IPS-NIHi11 (cell line): ENCODE data around the gene XYLT1.
A peak's percentile ranks its signal among the peaks of the same experiment; 100 is the strongest.

Experiments used
- DNase-seq: peaks from one replicate; pipeline ENCODE4 v3.0.0; 2012; ENCODE audit warnings: mixed read lengths, low spot score

XYLT1 gene

DNA sequence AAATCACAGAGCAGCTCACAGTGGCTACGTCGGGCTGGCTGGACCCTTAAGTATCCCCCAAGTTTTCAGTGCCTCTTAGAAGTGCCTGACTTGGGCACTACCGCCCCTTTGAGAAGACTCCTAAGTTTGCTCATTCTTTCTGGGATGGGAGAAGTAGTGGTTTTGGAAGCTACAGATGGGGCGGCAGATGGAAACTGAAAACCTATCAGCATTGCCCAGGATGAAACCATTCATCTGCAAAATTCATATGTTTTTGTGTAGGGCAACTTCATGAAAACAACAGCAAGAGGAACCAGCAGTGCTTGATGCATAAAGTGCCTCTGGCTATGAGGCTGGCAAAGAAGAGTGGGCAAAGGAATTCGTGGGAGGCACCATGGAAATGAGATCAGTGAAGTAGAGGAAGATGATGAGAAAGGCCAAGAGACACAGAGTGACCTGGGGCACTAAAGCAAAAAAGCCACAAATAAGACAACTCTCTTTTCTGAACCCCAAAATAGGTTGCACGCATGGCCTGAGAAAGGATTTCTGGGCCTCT, 277.1 kb downstream of the XYLT1 start:
- DNase-seq, result no peak

DNA sequence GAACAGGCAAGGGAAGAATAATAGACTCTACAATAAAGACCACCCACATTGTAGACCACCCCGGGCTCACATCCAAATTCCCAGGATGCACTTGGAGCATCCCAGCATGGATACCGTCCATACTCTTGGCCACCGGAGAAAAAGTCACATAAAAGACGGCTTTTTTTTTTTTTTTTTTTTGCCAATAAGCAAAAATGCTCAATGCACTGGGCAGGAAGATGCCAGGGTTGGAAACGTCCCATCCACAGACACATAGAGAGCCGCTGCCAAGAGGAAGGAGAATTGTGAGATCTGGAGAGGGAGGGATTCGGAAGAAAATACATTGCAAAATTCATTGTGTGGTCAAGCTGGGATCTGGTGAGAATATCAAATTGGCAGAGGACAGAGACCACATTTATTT, 286.7 kb downstream of the XYLT1 start:
- no peak for DNase-seq

DNA sequence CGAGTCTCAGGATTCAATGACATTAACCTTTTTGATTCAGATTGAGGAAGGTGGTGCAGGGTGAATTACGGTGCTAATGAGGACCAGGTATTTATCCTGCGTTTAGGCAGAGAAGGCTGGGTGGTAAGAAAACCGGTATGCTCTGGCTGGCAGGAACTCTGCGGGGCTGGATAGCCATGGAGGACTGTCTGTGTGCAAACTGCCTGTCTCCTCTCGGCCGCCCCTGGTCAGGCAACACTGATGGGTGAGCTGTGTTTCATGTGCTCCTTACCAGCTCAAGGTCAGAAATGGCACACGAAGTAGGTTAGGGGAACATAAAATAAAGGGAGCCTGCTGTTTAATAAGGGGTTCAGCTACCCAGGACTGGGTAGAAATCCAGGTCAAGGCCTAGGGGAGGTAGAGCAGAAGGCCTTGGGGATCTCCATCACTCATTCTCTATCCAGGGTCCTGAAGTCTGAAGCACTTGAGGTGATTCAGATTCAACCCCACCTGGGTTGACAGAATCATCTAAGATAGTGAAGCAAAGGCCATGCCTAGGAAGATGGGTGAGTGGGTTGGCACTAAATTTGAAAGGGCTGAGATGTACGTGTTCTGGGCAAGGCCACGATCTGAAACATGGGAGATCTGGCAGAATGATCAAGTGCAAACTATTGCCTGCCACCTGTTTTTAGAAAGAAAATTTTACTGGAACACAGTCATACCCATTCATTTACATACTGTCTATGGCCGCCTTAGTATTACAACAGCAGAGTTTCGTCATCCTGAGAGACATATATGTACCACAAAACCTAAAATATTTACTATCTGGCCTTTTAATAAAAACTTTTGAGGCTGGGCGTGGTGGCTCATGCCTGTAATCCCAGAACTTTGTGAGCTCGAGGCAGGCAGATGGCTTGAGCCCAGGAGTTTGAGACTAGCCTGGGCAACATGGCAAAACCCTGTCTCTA, 292.5 kb downstream of the XYLT1 start:
- DNase-seq, result peak; percentile 35

DNA sequence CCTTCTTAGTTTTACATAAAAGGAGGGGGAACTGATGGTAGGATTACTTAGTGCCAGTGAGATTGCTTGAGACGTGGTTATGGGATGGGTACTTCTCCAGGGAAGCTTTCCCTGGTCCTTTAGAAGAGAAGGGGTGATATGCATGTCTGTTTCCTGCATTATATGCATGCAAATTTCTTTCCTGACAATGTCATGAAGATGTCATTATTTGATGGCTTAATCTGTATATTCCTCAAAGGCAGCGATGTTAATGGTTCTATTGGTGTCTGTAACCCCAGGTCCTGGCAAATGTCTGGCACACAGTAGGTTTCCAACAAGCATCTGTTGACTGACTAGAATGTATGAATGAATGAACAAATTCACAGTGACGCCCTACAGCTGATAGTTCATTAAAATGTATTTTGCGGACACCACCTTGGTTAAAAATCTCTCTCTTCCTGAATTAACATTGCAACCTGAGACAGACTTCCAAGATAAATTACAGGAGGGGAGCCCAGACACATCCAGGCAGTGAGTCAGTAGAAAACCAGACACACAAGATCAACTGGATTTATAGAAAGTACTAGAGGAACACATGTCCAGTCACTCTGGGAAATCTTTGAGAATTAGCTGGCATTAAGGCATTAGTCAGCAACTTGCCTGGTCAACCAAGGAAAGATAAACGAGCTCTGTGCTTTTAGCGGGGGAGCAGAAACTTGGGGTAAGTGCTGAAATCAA, 293.4 kb downstream of the XYLT1 start:
- no peak for DNase-seq

DNA sequence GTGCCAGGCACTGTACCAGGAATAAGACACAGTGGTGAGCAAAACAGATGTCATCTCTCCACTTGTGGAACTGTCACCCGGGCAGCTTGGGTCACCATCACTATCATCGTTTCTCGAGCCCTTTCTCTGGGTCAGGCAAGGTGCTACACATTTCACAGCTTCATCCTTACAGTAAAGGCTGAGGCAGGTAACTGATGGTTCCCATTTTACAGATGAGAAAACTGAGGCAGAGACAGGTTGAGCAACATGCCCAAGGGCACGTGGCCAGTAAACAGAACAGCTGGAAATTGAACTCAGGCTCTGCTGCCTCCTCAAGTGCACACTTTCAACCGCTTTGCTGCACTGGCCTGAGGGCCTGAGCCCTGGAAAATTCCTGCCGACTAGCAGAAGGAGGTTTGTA, 294.6 kb downstream of the XYLT1 start:
- no peak for DNase-seq

DNA sequence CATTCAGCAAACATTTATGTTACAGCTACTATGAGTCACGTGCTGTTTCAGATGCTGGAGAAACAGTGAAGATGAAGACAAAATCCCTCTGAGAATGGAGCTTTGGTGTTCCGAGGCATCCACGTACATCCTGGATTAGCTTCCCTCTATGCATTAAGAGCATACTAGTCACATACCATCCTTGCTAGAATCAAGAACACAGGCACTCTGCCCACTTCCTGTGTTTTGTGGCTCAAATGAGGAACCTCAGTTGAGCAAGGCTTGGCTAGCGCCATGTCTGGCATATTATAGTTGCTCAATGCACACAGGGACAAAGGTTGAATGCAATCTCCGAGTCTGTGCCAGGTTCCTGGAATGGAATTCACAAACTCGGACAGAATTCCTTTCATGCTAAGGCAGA, 297.5 kb downstream of the XYLT1 start:
- no peak for DNase-seq

DNA sequence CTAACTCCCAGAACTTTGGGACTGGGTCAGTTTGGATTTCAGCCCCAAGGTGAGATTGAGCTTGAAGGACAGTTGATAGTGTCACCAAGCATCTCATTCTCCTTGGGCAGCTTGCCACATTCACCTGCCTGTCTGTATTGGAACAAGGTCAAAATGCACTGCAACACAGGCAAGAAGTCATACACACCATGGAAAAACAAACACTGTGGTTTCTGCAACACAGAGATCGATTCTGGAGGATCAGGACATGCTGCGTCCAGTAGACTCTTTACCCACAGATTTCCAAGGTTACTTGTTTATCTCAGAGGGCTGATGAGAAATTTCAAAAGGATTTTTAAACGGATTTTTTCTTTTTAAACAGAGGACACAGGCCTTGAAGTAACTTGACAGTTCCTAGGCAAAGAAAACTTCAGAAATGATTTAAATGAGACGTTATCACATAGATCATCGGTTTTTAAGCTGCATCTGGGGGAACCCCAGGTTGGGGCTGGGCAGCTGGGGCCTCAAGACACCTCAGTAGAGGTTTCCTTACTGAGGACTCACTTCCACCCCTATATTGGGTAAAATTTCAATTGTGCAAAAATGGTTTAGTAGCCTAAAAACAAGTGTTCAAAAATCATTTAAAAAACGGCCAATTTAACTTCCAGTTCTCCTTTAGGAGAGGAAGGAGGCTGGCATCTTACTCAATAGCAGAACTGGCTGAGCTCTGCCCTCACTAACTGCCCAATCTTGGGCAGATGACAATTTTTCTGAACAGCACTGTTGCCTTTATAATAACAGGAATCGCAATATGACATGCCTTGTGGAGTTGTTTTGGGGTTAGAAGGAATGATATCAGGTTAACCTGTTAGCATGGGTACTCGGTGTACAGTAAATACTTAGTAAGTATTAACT, 299.3 kb downstream of the XYLT1 start:
- DNase-seq, result no peak

DNA sequence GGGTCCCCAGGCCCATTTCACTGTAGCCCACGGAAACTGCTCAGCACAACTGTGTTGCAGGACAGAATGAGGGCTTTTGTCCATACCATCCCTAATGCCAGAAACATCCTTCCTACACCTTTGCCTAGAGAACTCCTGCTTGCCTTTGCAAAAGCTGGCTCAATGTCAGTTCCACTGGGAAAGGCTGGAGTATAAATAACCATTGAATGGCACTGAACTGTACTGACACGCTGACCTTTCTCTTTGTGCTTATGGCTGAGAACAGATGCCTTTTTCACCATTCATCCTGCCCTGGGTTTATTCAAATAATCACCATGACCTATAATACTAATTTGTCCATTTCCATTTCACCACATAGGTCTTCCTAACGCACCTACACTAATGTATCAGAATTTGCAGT, 300.3 kb downstream of the XYLT1 start:
- DNase-seq, result no peak

DNA sequence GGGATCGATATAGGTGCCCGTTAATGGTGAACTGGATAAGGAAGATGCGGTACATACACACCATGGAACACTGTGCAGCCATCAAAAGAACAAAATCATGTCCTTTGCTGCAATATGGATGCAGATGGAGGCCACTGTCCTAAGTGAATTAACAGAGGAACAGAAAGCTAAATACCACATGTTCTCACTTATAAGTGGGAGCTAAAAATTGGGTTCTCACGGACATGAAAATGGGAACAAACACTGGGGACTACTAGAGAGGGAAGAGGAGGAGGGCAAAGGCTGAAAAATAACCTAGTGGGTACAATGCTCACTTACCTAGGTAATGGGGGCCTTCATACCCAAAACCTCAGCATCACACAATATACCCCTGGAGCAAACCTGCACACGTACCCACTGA, 302.6 kb downstream of the XYLT1 start:
- DNase-seq, result no peak

DNA sequence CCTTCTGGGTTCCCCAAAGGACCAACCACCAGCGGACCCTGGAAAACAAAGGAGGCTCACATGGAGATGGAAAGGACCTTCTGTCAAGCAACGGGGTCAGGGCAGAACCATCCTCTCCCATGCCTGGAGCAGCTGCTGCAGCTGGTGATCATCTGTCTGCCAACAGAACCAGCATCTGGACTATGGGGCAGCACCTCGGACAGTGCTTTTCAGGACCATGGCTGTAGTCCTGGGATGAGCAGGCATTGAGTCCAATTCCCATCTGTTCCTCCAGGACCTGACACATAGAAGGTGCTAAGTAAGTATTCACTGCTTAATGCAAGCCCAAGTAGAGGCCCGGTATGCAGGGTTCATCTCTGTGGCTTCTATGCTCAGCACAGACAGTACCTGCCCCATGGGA, 304.7 kb downstream of the XYLT1 start:
- peak; percentile 24 for DNase-seq

DNA sequence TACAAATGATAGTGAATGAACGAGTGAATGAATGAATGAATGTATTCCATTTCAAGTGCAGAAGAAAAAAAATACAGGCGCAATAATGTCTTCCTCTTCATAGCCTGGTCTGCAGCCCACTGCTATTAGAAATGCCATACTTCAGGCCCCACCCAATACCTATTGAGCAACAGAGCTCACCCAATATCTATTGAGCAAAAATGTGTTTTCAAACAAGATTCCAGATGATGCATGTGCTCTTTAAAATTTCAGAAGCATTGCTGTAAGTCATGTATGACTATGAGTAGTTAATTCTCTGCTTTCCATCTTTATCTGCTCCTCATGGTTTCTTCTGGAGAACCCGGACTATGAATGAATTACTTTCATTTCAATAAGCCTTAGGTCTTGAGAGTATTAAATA, 308.2 kb downstream of the XYLT1 start:
- DNase-seq, result no peak

DNA sequence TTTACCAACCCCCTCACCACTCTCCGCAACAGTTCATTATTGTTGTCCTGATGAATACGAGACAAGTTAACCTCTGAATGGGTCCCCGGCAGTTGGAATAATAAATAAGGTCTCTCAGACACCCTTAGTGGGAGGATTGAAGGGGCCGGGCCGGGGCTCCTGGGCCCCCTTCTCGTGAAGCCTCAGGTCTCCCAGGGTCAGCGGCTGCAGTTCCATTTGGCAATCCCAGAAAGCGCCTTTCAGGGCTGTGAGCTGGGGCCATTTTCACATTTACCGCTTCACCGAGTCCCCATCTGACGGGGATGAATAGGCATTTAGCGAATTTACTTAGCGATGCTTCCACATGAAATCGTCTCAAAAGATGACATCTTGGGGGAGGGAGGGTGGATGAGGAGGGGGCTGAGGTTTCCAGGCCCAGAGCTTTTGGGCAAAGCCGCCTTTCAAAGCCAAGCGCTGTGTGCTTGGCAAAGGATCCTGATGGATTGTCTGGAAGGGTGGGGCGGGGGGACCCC, 309.8 kb downstream of the XYLT1 start:
- DNase-seq, result no peak

DNA sequence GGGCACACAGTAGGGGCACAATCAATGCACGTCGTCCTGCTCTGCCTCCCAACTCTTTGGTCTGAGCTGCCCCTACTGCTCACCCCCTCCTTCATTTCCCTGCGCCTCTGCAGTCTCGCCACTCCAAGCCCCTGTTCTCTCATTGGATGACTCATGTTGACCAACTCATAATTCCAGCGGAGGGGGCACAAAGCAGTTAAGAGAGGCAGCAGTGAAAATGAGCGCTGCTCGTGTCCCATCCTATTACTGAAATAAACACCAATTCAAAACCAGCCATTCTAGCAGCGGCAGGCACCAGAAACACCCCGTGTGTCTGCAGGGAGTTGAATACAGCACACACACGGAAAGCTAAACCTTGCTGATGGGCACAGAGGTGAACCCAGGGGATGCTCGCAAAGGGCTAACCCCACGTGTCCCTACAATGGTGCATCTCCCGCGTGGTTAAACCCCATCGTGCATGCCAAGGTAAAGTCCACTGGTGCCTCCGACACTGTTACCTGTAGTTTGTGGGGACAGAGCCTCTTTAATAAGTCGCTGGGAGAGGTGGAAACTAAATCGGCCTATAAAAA, 310.4 kb downstream of the XYLT1 start:
- DNase-seq, result peak; percentile 31

DNA sequence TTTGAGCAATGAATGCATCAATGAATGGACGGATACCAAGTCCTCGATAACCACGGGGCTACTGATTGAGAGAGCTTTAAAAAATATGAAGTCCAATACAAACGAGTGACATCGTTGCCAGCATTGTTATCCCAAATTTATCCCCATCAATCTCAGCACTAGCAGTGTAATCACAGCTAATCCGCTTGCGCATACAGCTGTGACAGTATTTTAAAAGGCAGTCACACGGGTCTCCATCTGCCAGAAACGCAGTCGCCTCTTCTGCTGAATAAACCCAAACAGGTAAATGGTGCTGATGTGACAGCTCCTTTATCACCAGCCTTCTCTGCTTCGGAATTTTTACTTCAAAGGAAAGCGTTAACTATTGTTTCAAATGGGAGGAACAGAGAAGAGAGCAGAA, 311.1 kb downstream of the XYLT1 start:
- DNase-seq, result peak; percentile 29

DNA sequence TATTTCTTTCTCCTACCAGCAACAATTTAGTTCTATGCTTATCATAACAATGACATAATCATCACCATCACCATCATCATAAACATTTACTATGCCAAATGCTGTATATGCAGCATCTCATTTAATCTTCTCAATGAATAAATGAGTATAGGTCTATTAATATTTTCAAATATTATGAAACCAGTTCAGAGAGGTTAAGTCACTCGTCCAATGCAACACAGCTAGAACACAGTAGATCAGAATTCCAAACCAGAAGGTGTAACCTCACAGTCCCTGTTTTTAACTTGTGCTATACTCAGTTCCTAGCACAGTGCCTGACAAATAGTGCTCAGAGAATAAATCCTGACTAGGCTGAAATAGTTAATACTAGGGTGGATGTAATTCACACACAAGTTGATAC, 314.8 kb downstream of the XYLT1 start:
- DNase-seq, result no peak

DNA sequence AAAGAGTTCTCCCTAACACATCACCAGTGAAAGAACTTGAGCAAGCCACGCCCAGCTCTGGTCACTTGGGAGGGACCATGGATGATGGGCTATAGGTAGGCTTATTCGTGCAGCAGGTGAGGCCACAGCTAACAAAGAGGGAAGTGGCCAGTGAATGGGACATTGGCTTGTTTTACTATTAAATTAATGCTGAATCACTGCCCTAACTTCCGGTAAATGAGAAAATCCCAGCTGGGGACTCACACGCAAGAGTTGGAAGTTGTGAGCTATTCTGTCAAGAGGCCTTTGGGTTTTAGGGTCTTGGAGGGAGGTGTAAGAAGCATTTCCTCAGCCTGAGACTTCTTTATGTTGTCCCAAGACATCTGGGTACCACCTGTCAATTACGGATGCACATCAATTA, 315.3 kb downstream of the XYLT1 start:
- DNase-seq, result no peak

DNA sequence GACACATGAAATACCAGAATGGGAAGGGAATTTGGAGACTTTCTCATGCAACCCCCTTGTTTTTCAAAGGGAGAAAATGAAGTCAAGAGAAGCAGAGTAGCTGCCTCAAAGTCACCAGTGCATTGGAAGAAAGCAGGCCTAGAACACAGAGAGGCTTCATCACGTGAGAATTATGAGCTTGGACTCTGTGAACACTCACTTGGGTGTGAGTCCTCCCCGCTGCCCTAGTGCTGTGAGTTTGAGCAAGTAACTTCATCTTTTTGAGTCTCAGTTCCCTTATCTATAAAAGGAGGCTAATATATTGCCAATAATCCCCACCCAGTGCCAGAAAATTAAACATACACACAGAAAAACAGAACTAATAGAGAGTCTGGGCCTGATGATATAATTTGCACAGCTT, 315.8 kb downstream of the XYLT1 start:
- no peak for DNase-seq

DNA sequence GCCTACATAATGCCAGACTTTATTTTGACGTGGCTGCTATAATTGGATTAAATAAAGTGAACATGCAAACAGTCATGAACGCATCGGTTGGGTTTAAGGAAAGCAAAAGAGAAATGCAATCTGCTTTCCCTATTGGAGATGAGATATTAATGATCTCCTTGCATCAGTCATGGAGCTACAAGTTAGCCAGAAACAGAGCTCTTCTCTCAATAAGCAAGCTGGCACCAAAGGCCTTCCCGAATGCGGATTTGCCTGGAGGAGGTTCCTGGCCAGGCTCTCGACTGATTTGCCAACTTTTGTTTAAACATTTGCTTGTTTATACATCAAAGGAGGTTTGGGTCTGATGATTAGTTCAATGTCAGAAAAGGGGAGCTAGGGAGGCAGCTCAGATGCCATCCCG, 318.4 kb downstream of the XYLT1 start:
- no peak for DNase-seq

DNA sequence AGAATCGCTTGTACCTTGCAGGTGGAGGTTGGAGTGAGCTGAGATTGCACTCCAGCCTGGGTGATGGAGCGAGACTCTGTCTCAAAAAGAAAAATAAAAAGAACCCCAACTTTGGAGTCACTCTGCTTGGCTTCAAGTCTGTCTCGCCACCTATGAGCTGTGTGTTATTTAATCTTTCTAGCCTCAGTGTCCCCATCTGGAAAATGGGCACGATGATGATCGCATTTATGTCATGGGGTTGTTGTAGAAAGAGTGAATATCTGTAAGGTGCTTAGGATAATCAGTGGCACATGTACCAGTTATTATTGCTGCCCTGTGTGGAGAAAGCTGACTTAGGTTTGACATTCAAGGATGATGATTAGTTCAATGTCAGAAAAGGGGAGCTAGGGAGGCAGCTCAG, 319.4 kb downstream of the XYLT1 start:
- no peak for DNase-seq

DNA sequence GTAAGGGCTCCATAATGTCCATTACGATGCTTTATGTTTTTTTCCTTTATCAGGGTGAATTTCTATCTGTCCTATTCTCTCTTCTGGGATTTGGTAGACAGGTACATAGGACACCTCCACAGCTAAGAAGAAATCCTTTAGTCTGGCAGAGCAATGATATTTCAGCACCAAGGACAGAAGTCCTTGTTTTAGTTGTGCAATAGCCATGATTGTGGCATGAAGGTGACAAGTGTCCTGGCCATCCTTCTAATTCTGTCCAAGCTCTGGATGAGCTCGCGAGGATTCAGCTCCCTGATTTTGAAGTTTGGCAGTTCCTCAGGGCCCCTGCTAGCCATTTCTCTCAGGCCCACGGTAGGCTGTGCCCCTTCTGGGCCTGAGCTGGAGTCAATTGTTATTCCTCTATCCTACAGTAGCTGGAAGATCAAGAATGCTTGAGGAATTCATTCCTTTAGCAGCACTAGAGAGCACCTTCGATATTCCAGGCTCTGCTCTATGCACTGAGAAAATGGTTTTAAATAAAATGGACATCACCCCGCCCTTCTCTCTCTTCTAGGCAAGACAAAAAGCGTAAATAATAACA, 320.8 kb downstream of the XYLT1 start:
- peak; percentile 51 for DNase-seq

DNA sequence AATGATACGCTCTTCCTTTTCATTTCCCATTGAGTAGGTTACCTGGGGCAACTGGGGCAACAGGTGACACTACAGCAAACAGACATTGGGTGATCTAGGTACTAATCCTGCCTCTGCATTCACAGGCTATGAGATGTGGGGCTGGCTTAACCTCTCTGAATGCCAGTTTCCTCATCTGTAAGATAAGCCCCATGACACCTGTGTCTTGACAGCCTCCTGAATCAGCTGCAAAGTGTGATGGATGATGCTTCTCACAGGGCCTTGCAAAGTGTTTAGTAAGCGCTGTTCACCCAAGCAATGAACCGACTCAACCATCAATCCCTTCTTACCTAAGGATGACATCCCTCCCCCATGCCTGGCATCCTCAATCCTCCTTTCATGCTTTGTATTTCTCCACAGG, 322.8 kb downstream of the XYLT1 start:
- no peak for DNase-seq
